ENCODE data around the gene GKN1. TPM values are rescaled to one million over a fixed set of nuclear protein-coding genes. Genes with fewer than 3 reads are reported as not detected.
"Not testable (repeated sequence)": the region's sequence is repeated elsewhere in the genome, so short reads cannot be mapped to it uniquely, and the experiment has no call there.

GKN1 gene
- total RNA-seq, 2 experiments from 2014 or later, result not detected

- Mint-ChIP-seq H3K9me3 (peaks cover 3% of the 10 kb centered on the region), H3K4me3 (no peak overlapping the region), H3K36me3 (no peaks in the 10 kb centered on the region), H3K27me3 (peaks cover 23% of the 10 kb centered on the region), H3K4me1 (peaks cover 2% of the 10 kb centered on the region), H3K27ac (no peak overlapping the region)
- peak; percentile 48 for DNase-seq
Measured at GRCh38 chr2:68943581-68944568, 30.6 kb upstream of the GKN1 start.

GRCh38 chr2:68946117-68946516, 28.3 kb upstream of the GKN1 start:
- no peak overlapping the region for H3K27ac Mint-ChIP-seq
- no peak for DNase-seq
- H3K36me3 Mint-ChIP-seq, result no peaks in the 10 kb centered on the region
- peaks cover 2% of the 10 kb centered on the region for H3K4me1 Mint-ChIP-seq
- peaks cover 23% of the 10 kb centered on the region for H3K27me3 Mint-ChIP-seq
- H3K4me3 Mint-ChIP-seq, result no peak overlapping the region
- no peaks in the 10 kb centered on the region for H3K9me3 Mint-ChIP-seq

- no peak overlapping the region for H3K4me3 Mint-ChIP-seq
Measured at GRCh38 chr2:68948710-68949109, 25.7 kb upstream of the GKN1 start.

GRCh38 chr2:68951899-68952298, 22.5 kb upstream of the GKN1 start:
- Mint-ChIP-seq H3K9me3 (no peaks in the 10 kb centered on the region), H3K4me3 (no peak overlapping the region)
- no peak for DNase-seq

More at GRCh38 chr2:68948710-68949109, 25.7 kb upstream of the GKN1 start:
- Mint-ChIP-seq H3K27ac (no peak overlapping the region), H3K4me1 (peaks cover 2% of the 10 kb centered on the region), H3K27me3 (peaks cover 11% of the 10 kb centered on the region), H3K36me3 (no peaks in the 10 kb centered on the region), H3K9me3 (no peaks in the 10 kb centered on the region)
- no peak for DNase-seq

GRCh38 chr2:68952887-68953521, 21.4 kb upstream of the GKN1 start, which contains the start of gene GKN2:
Gene GKN2, minus strand, starts transcription at chr2:68952893. Its CDS starts 32 bp downstream, at chr2:68952861.
- no peaks in the 10 kb centered on the region for H3K9me3 Mint-ChIP-seq
- H3K36me3 Mint-ChIP-seq, result no peaks in the 10 kb centered on the region
- peaks cover 3% of the 10 kb centered on the region for H3K27me3 Mint-ChIP-seq
- no peak within 1 kb of the TSS for H3K27ac Mint-ChIP-seq
- H3K4me1 Mint-ChIP-seq, result peaks cover 2% of the 10 kb centered on the region
- no peak for DNase-seq
- H3K4me3 Mint-ChIP-seq, result no peak within 1 kb of the TSS

More at GRCh38 chr2:68951899-68952298, 22.5 kb upstream of the GKN1 start:
- no peak overlapping the region for H3K27ac Mint-ChIP-seq
- peaks cover 6% of the 10 kb centered on the region for H3K27me3 Mint-ChIP-seq
- no peaks in the 10 kb centered on the region for H3K36me3 Mint-ChIP-seq
- H3K4me1 Mint-ChIP-seq, result peaks cover 2% of the 10 kb centered on the region

- DNase-seq, H3K9me3 Mint-ChIP-seq, H3K27me3 Mint-ChIP-seq, H3K4me1 Mint-ChIP-seq, H3K36me3 Mint-ChIP-seq, H3K27ac Mint-ChIP-seq, H3K4me3 Mint-ChIP-seq: not testable (repeated sequence)
Measured at GRCh38 chr2:68955432-68955831, 19.0 kb upstream of the GKN1 start.

- no peak overlapping the region for H3K27ac Mint-ChIP-seq
- no peak overlapping the region for H3K4me3 Mint-ChIP-seq
- no peak for DNase-seq
- no peaks in the 10 kb centered on the region for H3K4me1 Mint-ChIP-seq
- H3K27me3 Mint-ChIP-seq, result peaks cover 15% of the 10 kb centered on the region
- H3K9me3 Mint-ChIP-seq, result no peaks in the 10 kb centered on the region
- H3K36me3 Mint-ChIP-seq, result no peaks in the 10 kb centered on the region
Measured at GRCh38 chr2:68959001-68959400, 15.4 kb upstream of the GKN1 start.

GRCh38 chr2:68961380-68961779, 13.1 kb upstream of the GKN1 start:
- no peaks in the 10 kb centered on the region for H3K9me3 Mint-ChIP-seq
- no peak for DNase-seq
- peaks cover 17% of the 10 kb centered on the region for H3K27me3 Mint-ChIP-seq
- H3K27ac Mint-ChIP-seq, result no peak overlapping the region
- H3K4me3 Mint-ChIP-seq, result no peak overlapping the region
- no peaks in the 10 kb centered on the region for H3K4me1 Mint-ChIP-seq
- no peaks in the 10 kb centered on the region for H3K36me3 Mint-ChIP-seq

GRCh38 chr2:68964282-68964681, 10.2 kb upstream of the GKN1 start:
- no peak for DNase-seq
- H3K36me3 Mint-ChIP-seq, result no peaks in the 10 kb centered on the region
- no peaks in the 10 kb centered on the region for H3K4me1 Mint-ChIP-seq
- no peak overlapping the region for H3K27ac Mint-ChIP-seq
- H3K4me3 Mint-ChIP-seq, result no peak overlapping the region
- H3K9me3 Mint-ChIP-seq, result no peaks in the 10 kb centered on the region
- peaks cover 17% of the 10 kb centered on the region for H3K27me3 Mint-ChIP-seq

GRCh38 chr2:68968221-68968620, 6.2 kb upstream of the GKN1 start:
- H3K4me3 Mint-ChIP-seq, result no peak overlapping the region
- no peak overlapping the region for H3K27ac Mint-ChIP-seq
- H3K9me3 Mint-ChIP-seq, result no peaks in the 10 kb centered on the region
- H3K27me3 Mint-ChIP-seq, result peaks cover 7% of the 10 kb centered on the region
- DNase-seq, result no peak
- no peaks in the 10 kb centered on the region for H3K4me1 Mint-ChIP-seq
- no peaks in the 10 kb centered on the region for H3K36me3 Mint-ChIP-seq

- Mint-ChIP-seq H3K4me1 (no peaks in the 10 kb centered on the region), H3K27me3 (peaks cover 3% of the 10 kb centered on the region), H3K27ac (no peak overlapping the region), H3K4me3 (no peak overlapping the region), H3K9me3 (no peaks in the 10 kb centered on the region), H3K36me3 (no peaks in the 10 kb centered on the region)
- no peak for DNase-seq
Measured at GRCh38 chr2:68969736-68970490, 4.5 kb upstream of the GKN1 start.

GRCh38 chr2:68970566-68971265, 3.7 kb upstream of the GKN1 start:
- no peak overlapping the region for H3K4me3 Mint-ChIP-seq
- H3K36me3 Mint-ChIP-seq, result no peaks in the 10 kb centered on the region
- DNase-seq, result no peak
- no peaks in the 10 kb centered on the region for H3K4me1 Mint-ChIP-seq
- H3K27ac Mint-ChIP-seq, result no peak overlapping the region
- no peaks in the 10 kb centered on the region for H3K9me3 Mint-ChIP-seq
- H3K27me3 Mint-ChIP-seq, result peaks cover 11% of the 10 kb centered on the region

GRCh38 chr2:68971591-68972231, 2.7 kb upstream of the GKN1 start:
- Mint-ChIP-seq H3K4me3 (no peak overlapping the region), H3K27ac (no peak overlapping the region), H3K27me3 (peaks cover 11% of the 10 kb centered on the region), H3K9me3 (no peaks in the 10 kb centered on the region), H3K36me3 (no peaks in the 10 kb centered on the region), H3K4me1 (no peaks in the 10 kb centered on the region)
- no peak for DNase-seq
